ENCODE data around the gene HDAC8. TPM values are rescaled to one million over a fixed set of nuclear protein-coding genes. Genes with fewer than 3 reads are reported as not detected.

Gene HDAC8
- total RNA-seq, 4 donors from 2014 or later: 13.8 to 19.3 (median 18.2) TPM

GRCh38 chrX:72392042-72392441 is 180.6 kb downstream of the HDAC8 start:
- TF ChIP-seq POLR2A (IDR thresholded peaks at IDR 0.05): no peak
- no peak for TF ChIP-seq CTCF (IDR thresholded peaks at IDR 0.05)
- intact Hi-C loops (cut with DNase I; ENCODE audit: low total_unique reads): no loop called here
- no peak overlapping the region for H3K4me3 ChIP-seq (ENCODE audit: low read depth, poor library complexity, severe bottlenecking)
- no peak for DNase-seq (ENCODE audit: low spot score in 2 of 2)

- no peak for TF ChIP-seq CTCF (IDR thresholded peaks at IDR 0.05)
- TF ChIP-seq POLR2A (IDR thresholded peaks at IDR 0.05): no peak
- intact Hi-C loops (cut with DNase I; ENCODE audit: low total_unique reads): no loop called here
- no peak overlapping the region for H3K4me3 ChIP-seq (ENCODE audit: low read depth, poor library complexity, severe bottlenecking)
- WGBS, 2 donors: 50 to 90% methylated on average over 3 of the region's 3 CpGs
- no peak for DNase-seq (ENCODE audit: low spot score in 2 of 2)
These were observed 185.4 kb downstream of the HDAC8 start for GRCh38 chrX:72387247-72387646.

GRCh38 chrX:72382202-72382595 is 190.4 kb downstream of the HDAC8 start:
- intact Hi-C loops (cut with DNase I; ENCODE audit: low total_unique reads): no loop called here
- WGBS, 2 donors: 10 to 37% methylated on average over 4 of the region's 4 CpGs
- no peak for DNase-seq (ENCODE audit: low spot score in 2 of 2)
- no peak overlapping the region for H3K4me3 ChIP-seq (ENCODE audit: low read depth, poor library complexity, severe bottlenecking)
- TF ChIP-seq CTCF (IDR thresholded peaks at IDR 0.05) (no peak), POLR2A (IDR thresholded peaks at IDR 0.05) (no peak)

GRCh38 chrX:72381439-72382201 is 191.0 kb downstream of the HDAC8 start:
- intact Hi-C loops (cut with DNase I; ENCODE audit: low total_unique reads): no loop called here
- 44 to 53% methylated on average over 2 of the region's 2 CpGs for WGBS, 2 donors
- TF ChIP-seq CTCF (IDR thresholded peaks at IDR 0.05) (no peak), POLR2A (IDR thresholded peaks at IDR 0.05) (no peak)
- H3K4me3 ChIP-seq (ENCODE audit: low read depth, poor library complexity, severe bottlenecking): no peak overlapping the region
- no peak for DNase-seq (ENCODE audit: low spot score in 2 of 2)

- WGBS, 2 donors: 92 to 97% methylated on average over 9 of the region's 9 CpGs
- no peak overlapping the region for H3K4me3 ChIP-seq (ENCODE audit: low read depth, poor library complexity, severe bottlenecking)
- intact Hi-C loops (cut with DNase I; ENCODE audit: low total_unique reads): no loop called here
- no peak for DNase-seq (ENCODE audit: low spot score in 2 of 2)
- no peak for TF ChIP-seq POLR2A (IDR thresholded peaks at IDR 0.05)
- no peak for TF ChIP-seq CTCF (IDR thresholded peaks at IDR 0.05)
These were observed 196.5 kb downstream of the HDAC8 start for GRCh38 chrX:72376124-72376523.

GRCh38 chrX:72373136-72373535 is 199.5 kb downstream of the HDAC8 start:
- intact Hi-C loops (cut with DNase I; ENCODE audit: low total_unique reads): no loop called here
- no peak for DNase-seq (ENCODE audit: low spot score in 2 of 2)
- 94 to 100% methylated on average over 1 of the region's 1 CpG for WGBS, 2 donors
- H3K4me3 ChIP-seq (ENCODE audit: low read depth, poor library complexity, severe bottlenecking): no peak overlapping the region
- TF ChIP-seq CTCF (IDR thresholded peaks at IDR 0.05): no peak
- no peak for TF ChIP-seq POLR2A (IDR thresholded peaks at IDR 0.05)

Measured in lower leg skin (tissue), 4 donors.